ENCODE measurements around the gene FADS2. TPM values are rescaled to one million over a fixed set of nuclear protein-coding genes. Genes with fewer than 3 reads are reported as not detected.

FADS2 gene
- total and polyA plus RNA-seq, 9 of the 15 experiments (the other 6 are each of a cell fraction or from before 2014, with no cell fraction given), result 2.9 to 42.8 (median 16.2) TPM

GRCh38 chr11:61841636-61842527 is 13.8 kb downstream of the FADS2 start (continued):
- TF ChIP-seq, protein P1, sequence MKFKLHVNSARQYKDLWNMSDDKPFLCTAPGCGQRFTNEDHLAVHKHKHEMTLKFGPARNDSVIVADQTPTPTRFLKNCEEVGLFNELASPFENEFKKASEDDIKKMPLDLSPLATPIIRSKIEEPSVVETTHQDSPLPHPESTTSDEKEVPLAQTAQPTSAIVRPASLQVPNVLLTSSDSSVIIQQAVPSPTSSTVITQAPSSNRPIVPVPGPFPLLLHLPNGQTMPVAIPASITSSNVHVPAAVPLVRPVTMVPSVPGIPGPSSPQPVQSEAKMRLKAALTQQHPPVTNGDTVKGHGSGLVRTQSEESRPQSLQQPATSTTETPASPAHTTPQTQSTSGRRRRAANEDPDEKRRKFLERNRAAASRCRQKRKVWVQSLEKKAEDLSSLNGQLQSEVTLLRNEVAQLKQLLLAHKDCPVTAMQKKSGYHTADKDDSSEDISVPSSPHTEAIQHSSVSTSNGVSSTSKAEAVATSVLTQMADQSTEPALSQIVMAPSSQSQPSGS (CRISPR knock-in tag; IDR thresholded peaks at IDR 0.05), result no peak
- TF ChIP-seq, protein P2, sequence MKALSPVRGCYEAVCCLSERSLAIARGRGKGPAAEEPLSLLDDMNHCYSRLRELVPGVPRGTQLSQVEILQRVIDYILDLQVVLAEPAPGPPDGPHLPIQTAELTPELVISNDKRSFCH (CRISPR knock-in tag; IDR thresholded peaks at IDR 0.05), result no peak
- TF ChIP-seq, protein P2 (tag; IDR thresholded peaks at IDR 0.05), result peak; percentile 92
- TF ChIP-seq PATZ1 (CRISPR knock-in tag; IDR thresholded peaks at IDR 0.05; ENCODE audit: borderline replicate concordance) (no peak), SMAD1 (IDR thresholded peaks at IDR 0.05; ENCODE audit: low read depth, low read length, partially characterized antibody) (peak; percentile 72), KDM2B (CRISPR knock-in tag; IDR thresholded peaks at IDR 0.05) (no peak), DIDO1 (tag; IDR thresholded peaks at IDR 0.05; ENCODE audit: low read depth) (no peak), ZNF311 (CRISPR knock-in tag; IDR thresholded peaks at IDR 0.05) (no peak), ATF1 (CRISPR knock-in tag; IDR thresholded peaks at IDR 0.05) (no peak), ATF1 (tag; IDR thresholded peaks at IDR 0.05) (peak; percentile 66), ZNF175 (CRISPR knock-in tag; IDR thresholded peaks at IDR 0.05; ENCODE audit: low read depth) (peak; percentile 61; the same call in 1 of the 2 replicates), RFX5 (IDR thresholded peaks at IDR 0.05; ENCODE audit: low read depth, low read length) (no peak), SMARCE1 (IDR thresholded peaks at IDR 0.05) (peak; percentile 93)
- TF ChIP-seq, protein P3, sequence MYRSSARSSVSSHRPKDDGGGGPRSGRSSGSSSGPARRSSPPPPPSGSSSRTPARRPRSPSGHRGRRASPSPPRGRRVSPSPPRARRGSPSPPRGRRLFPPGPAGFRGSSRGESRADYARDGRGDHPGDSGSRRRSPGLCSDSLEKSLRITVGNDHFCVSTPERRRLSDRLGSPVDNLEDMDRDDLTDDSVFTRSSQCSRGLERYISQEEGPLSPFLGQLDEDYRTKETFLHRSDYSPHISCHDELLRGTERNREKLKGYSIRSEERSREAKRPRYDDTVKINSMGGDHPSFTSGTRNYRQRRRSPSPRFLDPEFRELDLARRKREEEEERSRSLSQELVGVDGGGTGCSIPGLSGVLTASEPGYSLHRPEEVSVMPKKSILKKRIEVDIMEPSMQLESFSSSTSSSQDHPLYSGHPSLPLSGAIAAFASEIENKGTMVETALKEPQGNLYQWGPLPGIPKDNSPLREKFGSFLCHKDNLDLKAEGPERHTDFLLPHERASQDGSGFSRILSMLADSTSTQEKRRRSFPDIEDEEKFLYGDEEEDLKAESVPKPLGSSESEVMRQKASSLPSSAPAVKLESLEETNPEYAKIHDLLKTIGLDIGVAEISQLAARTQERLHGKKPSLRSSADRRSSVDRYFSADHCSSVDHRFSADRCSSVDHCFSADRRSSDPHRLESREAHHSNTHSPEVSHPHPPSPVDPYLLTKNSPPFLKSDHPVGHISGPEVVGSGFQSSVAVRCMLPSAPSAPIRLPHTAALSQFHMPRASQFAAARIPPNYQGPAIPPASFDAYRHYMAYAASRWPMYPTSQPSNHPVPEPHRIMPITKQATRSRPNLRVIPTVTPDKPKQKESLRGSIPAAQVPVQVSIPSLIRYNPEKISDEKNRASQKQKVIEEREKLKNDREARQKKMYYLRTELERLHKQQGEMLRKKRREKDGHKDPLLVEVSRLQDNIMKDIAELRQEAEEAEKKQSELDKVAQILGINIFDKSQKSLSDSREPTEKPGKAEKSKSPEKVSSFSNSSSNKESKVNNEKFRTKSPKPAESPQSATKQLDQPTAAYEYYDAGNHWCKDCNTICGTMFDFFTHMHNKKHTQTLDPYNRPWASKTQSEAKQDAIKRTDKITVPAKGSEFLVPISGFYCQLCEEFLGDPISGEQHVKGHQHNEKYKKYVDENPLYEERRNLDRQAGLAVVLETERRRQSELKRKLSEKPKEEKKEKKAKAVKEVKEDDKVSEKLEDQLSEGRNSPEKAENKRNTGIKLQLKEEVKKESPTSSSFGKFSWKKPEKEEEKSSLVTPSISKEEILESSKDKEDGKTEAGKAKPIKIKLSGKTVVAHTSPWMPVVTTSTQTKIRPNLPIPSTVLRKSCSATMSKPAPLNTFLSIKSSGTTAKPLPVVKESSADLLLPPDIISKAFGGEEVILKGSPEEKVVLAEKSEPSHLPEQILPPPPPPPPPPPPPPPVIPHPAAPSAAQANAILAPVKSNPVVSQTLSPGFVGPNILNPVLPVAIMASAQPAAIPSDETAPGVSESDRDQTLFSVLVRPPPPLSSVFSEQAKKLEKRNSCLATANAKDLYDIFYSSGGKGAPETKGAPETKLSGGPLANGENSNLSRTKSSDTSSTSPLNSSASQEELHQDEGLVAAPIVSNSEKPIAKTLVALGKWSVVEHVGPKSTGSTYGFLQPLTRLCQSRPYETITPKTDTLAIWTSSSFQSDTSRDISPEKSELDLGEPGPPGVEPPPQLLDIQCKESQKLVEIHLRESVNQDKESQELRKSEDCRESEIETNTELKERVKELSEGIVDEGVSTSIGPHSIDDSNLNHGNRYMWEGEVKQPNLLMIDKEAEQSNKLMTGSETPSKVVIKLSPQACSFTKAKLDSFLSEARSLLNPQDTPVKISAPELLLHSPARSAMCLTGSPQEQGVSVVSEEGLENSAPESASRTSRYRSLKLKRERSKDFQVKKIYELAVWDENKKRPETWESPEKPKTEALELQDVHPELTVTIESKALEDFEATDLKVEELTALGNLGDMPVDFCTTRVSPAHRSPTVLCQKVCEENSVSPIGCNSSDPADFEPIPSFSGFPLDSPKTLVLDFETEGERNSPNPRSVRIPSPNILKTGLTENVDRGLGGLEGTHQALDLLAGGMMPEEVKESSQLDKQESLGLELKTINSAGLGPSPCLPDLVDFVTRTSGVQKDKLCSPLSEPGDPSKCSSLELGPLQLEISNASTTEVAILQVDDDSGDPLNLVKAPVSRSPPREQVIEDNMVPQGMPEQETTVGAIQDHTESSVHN (IDR thresholded peaks at IDR 0.05; ENCODE audit: borderline replicate concordance in 1 of 2, low read depth in 1 of 2), result peak in 1 of 2 experiments; percentile 72; a peak in 1 of 4 replicates
